Measurements from ENCODE around the gene OR11A1. TPM values are rescaled to one million over a fixed set of nuclear protein-coding genes. Genes with fewer than 3 reads are reported as not detected.

Gene OR11A1
- total RNA-seq, result not detected in 2 replicates

GRCh38 chr6:29456971-29457370, at the start of gene OR11A1, which contains the start of gene OR2H1:
Gene OR11A1 (minus strand): TSS chr6:29457071. CDS start chr6:29427641, 29,430 bp downstream.
Gene OR2H1 (plus strand): TSS chr6:29457155. CDS start chr6:29461770, 4,615 bp downstream.

GRCh38 chr6:29487660-29488059, 30.8 kb upstream of the OR11A1 start, which contains the start of gene MAS1L:
Gene MAS1L (minus strand): TSS chr6:29487956. CDS start chr6:29487902, 54 bp downstream.

GRCh38 chr6:29439006-29439405, 17.9 kb downstream of the OR11A1 start, which contains the start of gene OR10C1:
Gene OR10C1 (plus strand): TSS chr6:29439306. CDS start chr6:29440016, 710 bp downstream.

GRCh38 chr6:29414588-29414987, 42.3 kb downstream of the OR11A1 start, which contains the start of gene OR12D1:
Gene OR12D1 (plus strand): TSS chr6:29414928.

GRCh38 chr6:29395331-29395730, 61.5 kb downstream of the OR11A1 start, which contains the start of gene OR12D2:
Gene OR12D2 (plus strand): TSS chr6:29395631. CDS start chr6:29396700, 1,069 bp downstream.

Other genes starting within 250 kb of the OR11A1 start
- gene OR14J1, start 155.4 kb downstream of the OR11A1 start, total RNA-seq, result under 0.01 TPM in 1 of 2 replicates, not detected in the other
- gene OR5V1, start 88.2 kb downstream of the OR11A1 start, total RNA-seq, result not detected in 2 replicates
- gene OR12D3, start 81.8 kb downstream of the OR11A1 start, total RNA-seq, result not detected in 2 replicates
- not detected in 2 replicates for gene OR12D2, start 61.4 kb downstream of the OR11A1 start, total RNA-seq
- gene OR12D1, start 42.1 kb downstream of the OR11A1 start, total RNA-seq, result not detected in 2 replicates
- gene OR10C1, start 17.8 kb downstream of the OR11A1 start, total RNA-seq, result not detected in 2 replicates
- not detected in 2 replicates for gene OR2H1, start 84 bp upstream of the OR11A1 start, total RNA-seq
- gene MAS1L, start 30.9 kb upstream of the OR11A1 start, total RNA-seq, result not detected in 2 replicates
- not detected in 2 replicates for gene UBD, start 102.7 kb upstream of the OR11A1 start, total RNA-seq
- not detected in 2 replicates for gene OR2H2, start 128.1 kb upstream of the OR11A1 start, total RNA-seq
- gene GABBR1, start 176.1 kb upstream of the OR11A1 start, total RNA-seq, result 11.4 and 13.1 TPM in 2 replicates
- gene MOG, start 200.0 kb upstream of the OR11A1 start, total RNA-seq, result not detected in 2 replicates
- 0.73 and 2.7 TPM in 2 replicates for gene ZFP57, start 224.1 kb upstream of the OR11A1 start, total RNA-seq

Measured in subcutaneous preadipocyte (primary cell).